Measurements from ENCODE around the gene CMPK2. TPM values are rescaled to one million over a fixed set of nuclear protein-coding genes. Genes with fewer than 3 reads are reported as not detected.

CMPK2 gene
- total and polyA plus RNA-seq, 3 experiments from 2014 or later, result 0.62 to 10.9 (median 1.1) TPM

DNA sequence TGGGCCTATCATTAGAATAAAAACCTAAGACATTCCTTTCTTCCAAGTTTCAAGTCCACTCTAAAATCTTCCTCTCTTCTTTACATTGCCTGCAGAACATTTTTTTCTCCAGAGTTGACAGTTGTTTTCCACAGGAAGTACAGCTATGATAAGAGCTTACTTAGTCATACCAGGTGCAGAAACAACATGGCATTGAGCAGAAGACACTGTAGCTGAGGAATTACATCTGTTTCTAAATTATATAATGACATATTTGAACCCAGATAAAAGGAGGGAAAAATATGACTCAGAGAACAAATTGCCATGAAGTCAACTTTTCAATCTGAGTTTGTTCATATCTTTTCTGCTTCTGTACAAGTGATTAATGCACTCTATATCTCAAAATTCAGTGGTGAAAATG lies 30.2 kb downstream of the CMPK2 start:
- no peaks in the 10 kb centered on the region for H3K9me3 ChIP-seq (ENCODE audit: low read length)
- Mint-ChIP-seq H3K27ac (no peak overlapping the region), H3K27me3 (no peaks in the 10 kb centered on the region), H3K9me3 (peaks cover 21 to 38% (median 29%) of the 10 kb centered on the region in 5 donors), H3K4me3 (no peak overlapping the region), H3K4me1 (peaks cover 4 to 11% (median 6%) of the 10 kb centered on the region in 3 donors), H3K36me3 (peaks cover 3 to 51% (median 8%) of the 10 kb centered on the region in 3 donors)
- no peaks in the 10 kb centered on the region for H3K36me3 ChIP-seq (ENCODE audit: insufficient read depth, low read length)
- ChIA-PET CTCF (no interaction called here), POLR2A (interaction anchor here (1.0 kb wide), 1 partner anchor 30 kb away, joined by 3 read pairs; no protein-coding TSS in a partner anchor)
- H3K4me1 ChIP-seq (ENCODE audit: insufficient read depth, low read length), result no peaks in the 10 kb centered on the region
- H3K4me3 ChIP-seq (ENCODE audit: low read length), result no peak overlapping the region
- no peak overlapping the region for H3K27ac ChIP-seq (ENCODE audit: low read depth, low read length)
- H3K27me3 ChIP-seq (ENCODE audit: insufficient read depth, low read length, poor library complexity, severe bottlenecking), result no peaks in the 10 kb centered on the region
- no peak for DNase-seq

GRCh38 chr2:6834163-6834562 lies 31.5 kb downstream of the CMPK2 start:
- Histone ChIP-seq H3K27me3 (ENCODE audit: insufficient read depth, low read length, poor library complexity, severe bottlenecking) (no peaks in the 10 kb centered on the region), H3K4me3 (ENCODE audit: low read length) (no peak overlapping the region), H3K4me1 (ENCODE audit: insufficient read depth, low read length) (no peaks in the 10 kb centered on the region), H3K27ac (ENCODE audit: low read depth, low read length) (no peak overlapping the region), H3K36me3 (ENCODE audit: insufficient read depth, low read length) (no peaks in the 10 kb centered on the region), H3K9me3 (ENCODE audit: low read length) (no peaks in the 10 kb centered on the region)
- no peak for DNase-seq
- Mint-ChIP-seq H3K36me3 (peaks cover 3 to 45% (median 4%) of the 10 kb centered on the region in 3 donors), H3K27ac (no peak overlapping the region), H3K4me1 (peaks cover 4 to 11% (median 6%) of the 10 kb centered on the region in 3 donors), H3K27me3 (peaks cover 0 to 1% of the 10 kb centered on the region in 2 donors), H3K9me3 (peaks cover 18 to 34% (median 26%) of the 10 kb centered on the region in 5 donors), H3K4me3 (no peak overlapping the region)
- ChIA-PET CTCF (no interaction called here), POLR2A (no interaction called here)

- Histone ChIP-seq H3K27me3 (ENCODE audit: insufficient read depth, low read length, poor library complexity, severe bottlenecking) (no peaks in the 10 kb centered on the region), H3K27ac (ENCODE audit: low read depth, low read length) (no peak overlapping the region), H3K4me3 (ENCODE audit: low read length) (no peak overlapping the region), H3K9me3 (ENCODE audit: low read length) (no peaks in the 10 kb centered on the region), H3K36me3 (ENCODE audit: insufficient read depth, low read length) (no peaks in the 10 kb centered on the region), H3K4me1 (ENCODE audit: insufficient read depth, low read length) (no peaks in the 10 kb centered on the region)
- peaks cover 3 to 36% (median 4%) of the 10 kb centered on the region in 3 donors for H3K36me3 Mint-ChIP-seq
- no peak for DNase-seq
- ChIA-PET CTCF (no interaction called here), POLR2A (no interaction called here)
- peak overlapping the region in 5 of 8 donors; percentile 9 to 69 (median 47) for H3K27ac Mint-ChIP-seq
- peaks cover 0 to 1% of the 10 kb centered on the region in 2 donors for H3K27me3 Mint-ChIP-seq
- H3K9me3 Mint-ChIP-seq, result peaks cover 17 to 32% (median 25%) of the 10 kb centered on the region in 5 donors
- peaks cover 4 to 12% (median 6%) of the 10 kb centered on the region in 3 donors for H3K4me1 Mint-ChIP-seq
- peak overlapping the region in 1 of 7 donors; percentile 46 for H3K4me3 Mint-ChIP-seq
These were observed 32.5 kb downstream of the CMPK2 start for GRCh38 chr2:6833300-6833604.

DNA sequence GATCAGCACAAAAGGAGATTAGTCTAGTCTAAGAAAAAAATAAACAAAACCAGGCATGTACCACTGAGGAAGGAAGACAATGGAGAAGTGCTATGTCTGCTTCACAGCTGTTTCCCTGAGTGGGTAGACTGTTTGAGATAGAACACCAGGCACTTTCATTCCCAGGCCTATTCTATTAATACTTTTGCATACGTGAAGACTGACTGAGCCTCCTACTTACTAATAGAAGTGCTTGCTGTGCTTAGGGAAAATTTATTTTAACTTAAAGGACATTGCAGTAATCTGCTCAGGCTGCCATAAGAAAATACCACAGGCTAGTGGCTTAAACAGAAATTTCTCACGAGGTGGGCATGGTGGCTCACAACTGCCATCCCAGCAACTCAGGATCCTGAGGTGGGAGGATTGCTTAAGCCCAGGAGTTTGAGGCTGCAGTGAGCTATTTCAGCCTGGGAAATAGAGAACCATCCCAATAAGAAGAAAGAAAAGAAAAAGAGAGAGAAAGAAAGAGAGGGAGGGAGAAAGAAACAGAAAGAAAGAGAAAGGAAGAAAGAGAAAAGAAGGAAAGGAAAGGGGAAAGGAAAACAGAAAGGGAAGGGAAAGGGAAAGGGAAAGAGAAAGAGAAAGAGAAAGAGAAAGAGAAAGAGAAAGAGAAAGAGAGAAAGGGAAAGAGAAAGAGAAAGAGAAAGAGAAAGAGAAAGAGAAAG lies 33.0 kb downstream of the CMPK2 start:
- Mint-ChIP-seq H3K27ac (peak overlapping the region in 6 of 8 donors; percentile 4 to 69 (median 44)), H3K36me3 (peaks cover 0 to 32% (median 1%) of the 10 kb centered on the region in 3 donors), H3K9me3 (peaks cover 13 to 29% (median 24%) of the 10 kb centered on the region in 5 donors), H3K27me3 (peaks cover 0 to 1% of the 10 kb centered on the region in 2 donors), H3K4me3 (peak overlapping the region in 1 of 7 donors; percentile 46), H3K4me1 (peaks cover 5 to 16% (median 11%) of the 10 kb centered on the region in 3 donors)
- ChIA-PET CTCF (no interaction called here), POLR2A (no interaction called here)
- no peak for DNase-seq
- no peaks in the 10 kb centered on the region for H3K36me3 ChIP-seq (ENCODE audit: insufficient read depth, low read length)
- no peaks in the 10 kb centered on the region for H3K4me1 ChIP-seq (ENCODE audit: insufficient read depth, low read length)
- H3K27ac ChIP-seq (ENCODE audit: low read depth, low read length), result no peak overlapping the region
- no peaks in the 10 kb centered on the region for H3K9me3 ChIP-seq (ENCODE audit: low read length)
- no peaks in the 10 kb centered on the region for H3K27me3 ChIP-seq (ENCODE audit: insufficient read depth, low read length, poor library complexity, severe bottlenecking)
- H3K4me3 ChIP-seq (ENCODE audit: low read length), result no peak overlapping the region

DNA sequence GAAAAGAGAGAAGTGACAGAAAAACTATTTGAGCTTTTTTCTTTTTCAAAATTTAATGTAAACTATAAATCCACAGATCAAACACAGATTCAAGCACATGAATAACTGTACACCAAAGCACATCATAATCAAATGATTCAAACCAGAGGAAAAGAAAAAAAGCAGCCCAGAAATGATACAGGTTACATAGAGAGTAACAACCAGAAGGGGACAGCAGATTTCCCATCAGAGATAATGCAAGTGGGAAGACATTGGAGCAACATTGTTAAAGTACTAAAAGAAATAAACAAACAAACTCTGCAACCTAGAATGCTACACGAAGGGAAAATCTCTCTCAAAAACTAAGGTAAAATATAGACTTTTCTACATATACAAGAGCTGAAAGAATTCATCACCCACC lies 34.5 kb downstream of the CMPK2 start:
- H3K36me3 ChIP-seq (ENCODE audit: insufficient read depth, low read length), result no peaks in the 10 kb centered on the region
- POLR2A ChIA-PET, result no interaction called here
- no peaks in the 10 kb centered on the region for H3K4me1 ChIP-seq (ENCODE audit: insufficient read depth, low read length)
- Mint-ChIP-seq H3K4me1 (peaks cover 8 to 20% (median 13%) of the 10 kb centered on the region in 3 donors), H3K36me3 (peaks cover 0 to 32% (median 1%) of the 10 kb centered on the region in 3 donors), H3K27ac (no peak overlapping the region), H3K27me3 (peaks cover 0 to 1% of the 10 kb centered on the region in 2 donors), H3K4me3 (no peak overlapping the region), H3K9me3 (peaks cover 13 to 29% (median 24%) of the 10 kb centered on the region in 5 donors)
- no peaks in the 10 kb centered on the region for H3K27me3 ChIP-seq (ENCODE audit: insufficient read depth, low read length, poor library complexity, severe bottlenecking)
- H3K9me3 ChIP-seq (ENCODE audit: low read length), result no peaks in the 10 kb centered on the region
- CTCF ChIA-PET, result interaction anchor here (0.9 kb wide), 1 partner anchor 35 kb away, joined by 3 read pairs; the partner anchor contains the start of gene CMPK2
- no peak overlapping the region for H3K4me3 ChIP-seq (ENCODE audit: low read length)
- DNase-seq, result no peak
- no peak overlapping the region for H3K27ac ChIP-seq (ENCODE audit: low read depth, low read length)

DNA sequence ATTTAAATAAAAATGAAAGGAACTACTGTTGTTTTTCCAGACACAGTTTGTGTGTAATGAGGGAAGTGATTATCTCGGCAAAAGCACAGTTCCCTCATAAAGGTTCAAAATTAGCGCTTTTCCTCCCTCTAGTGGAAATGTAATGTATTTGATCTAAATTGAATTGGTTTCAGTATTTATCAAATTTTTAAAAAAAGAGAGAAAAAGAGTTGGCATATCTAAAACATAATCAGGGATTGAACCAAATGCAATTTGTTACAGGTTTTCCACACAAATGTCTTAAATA lies 37.5 kb downstream of the CMPK2 start:
- CTCF ChIA-PET, result interaction anchor here (0.6 kb wide), 1 partner anchor 171 kb away, joined by 4 read pairs; no protein-coding TSS in a partner anchor
- POLR2A ChIA-PET, result no interaction called here

GRCh38 chr2:6827566-6828298 lies 38.0 kb downstream of the CMPK2 start:
- Histone ChIP-seq H3K9me3 (ENCODE audit: low read length) (no peaks in the 10 kb centered on the region), H3K4me1 (ENCODE audit: insufficient read depth, low read length) (no peaks in the 10 kb centered on the region), H3K36me3 (ENCODE audit: insufficient read depth, low read length) (no peaks in the 10 kb centered on the region), H3K27ac (ENCODE audit: low read depth, low read length) (no peak overlapping the region), H3K4me3 (ENCODE audit: low read length) (no peak overlapping the region), H3K27me3 (ENCODE audit: insufficient read depth, low read length, poor library complexity, severe bottlenecking) (no peaks in the 10 kb centered on the region)
- H3K27ac Mint-ChIP-seq, result no peak overlapping the region
- peaks cover 0 to 20% (median 1%) of the 10 kb centered on the region in 3 donors for H3K36me3 Mint-ChIP-seq
- DNase-seq, result no peak
- peaks cover 0 to 1% of the 10 kb centered on the region in 2 donors for H3K27me3 Mint-ChIP-seq
- ChIA-PET POLR2A (no interaction called here), CTCF (interaction anchor here (1.0 to 1.2 kb wide), 3 partner anchors 38 to 69 kb away, joined by 3 to 5 read pairs (median 5); partner anchors contain the start of gene CMPK2)
- H3K4me1 Mint-ChIP-seq, result peaks cover 6 to 15% (median 11%) of the 10 kb centered on the region in 3 donors
- peaks cover 10 to 20% (median 18%) of the 10 kb centered on the region in 5 donors for H3K9me3 Mint-ChIP-seq
- H3K4me3 Mint-ChIP-seq, result no peak overlapping the region

More for the DNA sequence above, 37.5 kb downstream of the CMPK2 start:
- DNase-seq, result no peak
- Histone ChIP-seq H3K27me3 (ENCODE audit: insufficient read depth, low read length, poor library complexity, severe bottlenecking) (no peaks in the 10 kb centered on the region), H3K4me3 (ENCODE audit: low read length) (no peak overlapping the region), H3K27ac (ENCODE audit: low read depth, low read length) (no peak overlapping the region), H3K4me1 (ENCODE audit: insufficient read depth, low read length) (no peaks in the 10 kb centered on the region), H3K36me3 (ENCODE audit: insufficient read depth, low read length) (no peaks in the 10 kb centered on the region), H3K9me3 (ENCODE audit: low read length) (no peaks in the 10 kb centered on the region)
- H3K9me3 Mint-ChIP-seq, result peaks cover 13 to 23% (median 20%) of the 10 kb centered on the region in 5 donors
- H3K36me3 Mint-ChIP-seq, result peaks cover 0 to 20% (median 1%) of the 10 kb centered on the region in 3 donors
- peaks cover 9 to 20% (median 13%) of the 10 kb centered on the region in 3 donors for H3K4me1 Mint-ChIP-seq
- H3K27me3 Mint-ChIP-seq, result peaks cover 0 to 1% of the 10 kb centered on the region in 2 donors
- no peak overlapping the region for H3K4me3 Mint-ChIP-seq
- no peak overlapping the region for H3K27ac Mint-ChIP-seq
